Endothelial cell (in vitro differentiated cells): ENCODE results near the gene SERINC4. TPM values are rescaled to one million over a fixed set of nuclear protein-coding genes. Genes with fewer than 3 reads are reported as not detected.

Source experiments
- DNase-seq: peaks from one replicate; pipeline ENCODE4 v3.0.0; 2021; ENCODE audit warnings: low spot score
- H3K27ac Mint-ChIP-seq: one replicate; pipeline ENCODE4 v1.8.0; 2021; ENCODE audit warnings: mixed read lengths, inconsistent platforms; ENCODE audit not compliant: unreplicated experiment
- H3K27me3 Mint-ChIP-seq: one replicate; pipeline ENCODE4 v1.8.0; 2021; ENCODE audit warnings: mild to moderate bottlenecking, moderate library complexity, mixed read lengths, inconsistent platforms; ENCODE audit not compliant: unreplicated experiment
- H3K36me3 Mint-ChIP-seq: one replicate; pipeline ENCODE4 v1.8.0; 2021; ENCODE audit warnings: mild to moderate bottlenecking, low read depth, mixed read lengths, inconsistent platforms; ENCODE audit not compliant: unreplicated experiment
- H3K4me1 Mint-ChIP-seq: one replicate; pipeline ENCODE4 v1.8.0; 2021; ENCODE audit warnings: mild to moderate bottlenecking, mixed read lengths, inconsistent platforms; ENCODE audit not compliant: unreplicated experiment
- H3K4me3 Mint-ChIP-seq: one replicate; pipeline ENCODE4 v1.8.0; 2021; ENCODE audit warnings: mild to moderate bottlenecking, mixed read lengths, inconsistent platforms; ENCODE audit not compliant: unreplicated experiment
- H3K9me3 Mint-ChIP-seq: one replicate; pipeline ENCODE4 v1.8.0; 2021; ENCODE audit warnings: mixed read lengths, inconsistent platforms; ENCODE audit not compliant: unreplicated experiment
- total RNA-seq: library from RNA; stranded (reverse); fragmentation: NEBNext Ultra II Directional; extraction: Animal tissue kit (Norgen Biotek cat#: 25700); gene quantifications from one replicate; pipeline ENCODE4 v1.2.1, GENCODE V29; 2021; ENCODE audit not compliant: unreplicated experiment
- TF ChIP-seq, protein P1 (sequence below): fragments of 200-600 bp; sonication (generic); IDR thresholded peaks from one replicate; pipeline ENCODE4 v1.5.0; 2021; ENCODE audit warnings: antibody characterized with exemption; ENCODE audit not compliant: unreplicated experiment

Gene SERINC4
- total RNA-seq, 1 donor from 2014 or later, result not detected

DNA sequence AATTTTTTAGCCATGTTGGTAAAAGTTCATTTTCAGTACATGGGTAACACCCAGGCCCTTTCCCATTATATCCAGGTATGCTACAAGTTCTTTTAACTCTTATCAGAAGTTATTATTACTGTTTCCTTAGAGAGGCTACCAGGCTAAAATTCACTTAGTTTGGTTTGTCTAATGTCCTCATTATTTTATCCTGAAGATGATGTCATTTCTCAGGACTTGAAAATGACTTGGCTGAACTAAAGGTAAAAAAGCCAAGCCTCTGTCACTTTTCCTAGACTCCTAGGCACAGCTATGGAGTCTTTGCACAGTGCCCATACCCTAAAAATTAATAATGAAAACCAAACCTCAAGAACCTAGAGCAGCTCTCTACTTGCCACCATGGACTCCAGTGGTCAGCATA lies 27.4 kb downstream of the SERINC4 start:
- Mint-ChIP-seq H3K9me3 (no peaks in the 10 kb centered on the region), H3K4me1 (peaks cover 4% of the 10 kb centered on the region), H3K4me3 (no peak overlapping the region), H3K27ac (no peak overlapping the region), H3K36me3 (peaks cover 42% of the 10 kb centered on the region), H3K27me3 (peaks cover 5% of the 10 kb centered on the region)
- TF ChIP-seq, protein P1, sequence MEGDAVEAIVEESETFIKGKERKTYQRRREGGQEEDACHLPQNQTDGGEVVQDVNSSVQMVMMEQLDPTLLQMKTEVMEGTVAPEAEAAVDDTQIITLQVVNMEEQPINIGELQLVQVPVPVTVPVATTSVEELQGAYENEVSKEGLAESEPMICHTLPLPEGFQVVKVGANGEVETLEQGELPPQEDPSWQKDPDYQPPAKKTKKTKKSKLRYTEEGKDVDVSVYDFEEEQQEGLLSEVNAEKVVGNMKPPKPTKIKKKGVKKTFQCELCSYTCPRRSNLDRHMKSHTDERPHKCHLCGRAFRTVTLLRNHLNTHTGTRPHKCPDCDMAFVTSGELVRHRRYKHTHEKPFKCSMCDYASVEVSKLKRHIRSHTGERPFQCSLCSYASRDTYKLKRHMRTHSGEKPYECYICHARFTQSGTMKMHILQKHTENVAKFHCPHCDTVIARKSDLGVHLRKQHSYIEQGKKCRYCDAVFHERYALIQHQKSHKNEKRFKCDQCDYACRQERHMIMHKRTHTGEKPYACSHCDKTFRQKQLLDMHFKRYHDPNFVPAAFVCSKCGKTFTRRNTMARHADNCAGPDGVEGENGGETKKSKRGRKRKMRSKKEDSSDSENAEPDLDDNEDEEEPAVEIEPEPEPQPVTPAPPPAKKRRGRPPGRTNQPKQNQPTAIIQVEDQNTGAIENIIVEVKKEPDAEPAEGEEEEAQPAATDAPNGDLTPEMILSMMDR, result no peak
- DNase-seq, result no peak

DNA sequence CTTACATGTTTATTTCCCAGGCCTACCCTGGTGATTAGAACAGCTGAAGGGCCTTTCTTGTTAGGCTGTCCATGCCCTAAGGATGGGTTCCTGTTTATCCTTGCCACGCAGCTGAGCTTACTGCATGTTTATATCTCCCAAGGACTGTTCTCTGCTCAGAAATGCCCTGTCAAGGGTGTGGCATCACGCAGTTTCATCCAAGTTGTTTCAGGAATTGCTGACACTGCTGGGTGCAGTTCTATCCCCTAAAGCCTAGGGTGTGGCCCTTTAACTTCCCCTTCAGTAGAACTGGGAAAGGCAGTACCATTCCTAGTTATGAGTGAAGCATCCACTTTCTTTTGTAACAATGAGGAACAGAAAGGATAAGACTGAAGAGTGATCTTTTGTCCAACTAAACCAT lies 28.2 kb downstream of the SERINC4 start:
- H3K36me3 Mint-ChIP-seq, result peaks cover 42% of the 10 kb centered on the region
- H3K4me3 Mint-ChIP-seq, result no peak overlapping the region
- peaks cover 5% of the 10 kb centered on the region for H3K27me3 Mint-ChIP-seq
- no peak overlapping the region for H3K27ac Mint-ChIP-seq
- H3K9me3 Mint-ChIP-seq, result no peaks in the 10 kb centered on the region
- TF ChIP-seq, protein P1, result no peak
- no peak for DNase-seq
- H3K4me1 Mint-ChIP-seq, result peaks cover 4% of the 10 kb centered on the region

DNA sequence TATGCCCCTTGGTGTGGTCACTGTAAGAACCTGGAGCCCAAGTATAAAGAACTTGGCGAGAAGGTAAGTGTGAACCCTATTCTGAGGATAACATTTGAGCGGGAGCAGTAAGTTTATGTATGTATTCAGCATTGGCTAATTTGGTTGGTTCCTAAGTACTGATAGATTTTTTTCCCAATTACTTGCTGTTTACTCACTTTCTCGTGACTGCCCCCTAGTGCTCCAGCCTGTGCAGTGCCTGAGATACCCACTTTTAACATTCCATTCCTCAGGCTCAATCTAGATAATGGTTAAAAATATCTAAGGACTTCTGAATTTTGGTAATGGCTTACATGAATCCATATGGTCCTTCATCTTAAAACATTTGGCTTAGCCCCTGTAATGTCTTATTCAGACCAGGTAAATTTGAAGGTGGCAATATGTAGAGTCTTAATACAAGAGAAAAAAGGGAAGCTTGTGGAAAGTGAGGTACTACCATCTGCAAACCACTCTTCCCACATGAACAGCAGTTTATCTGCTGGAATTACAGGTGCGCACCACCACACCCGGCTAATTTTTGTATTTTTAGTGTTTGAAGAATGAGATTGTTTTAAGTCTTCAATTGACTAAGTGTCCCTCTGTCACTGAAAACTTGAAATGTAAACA lies 30.3 kb downstream of the SERINC4 start:
- no peak overlapping the region for H3K27ac Mint-ChIP-seq
- H3K4me1 Mint-ChIP-seq, result no peaks in the 10 kb centered on the region
- H3K9me3 Mint-ChIP-seq, result no peaks in the 10 kb centered on the region
- peak; percentile 72 for DNase-seq
- H3K36me3 Mint-ChIP-seq, result peaks cover 52% of the 10 kb centered on the region
- TF ChIP-seq, protein P1, result peak; percentile 67
- no peak overlapping the region for H3K4me3 Mint-ChIP-seq
- no peaks in the 10 kb centered on the region for H3K27me3 Mint-ChIP-seq

DNA sequence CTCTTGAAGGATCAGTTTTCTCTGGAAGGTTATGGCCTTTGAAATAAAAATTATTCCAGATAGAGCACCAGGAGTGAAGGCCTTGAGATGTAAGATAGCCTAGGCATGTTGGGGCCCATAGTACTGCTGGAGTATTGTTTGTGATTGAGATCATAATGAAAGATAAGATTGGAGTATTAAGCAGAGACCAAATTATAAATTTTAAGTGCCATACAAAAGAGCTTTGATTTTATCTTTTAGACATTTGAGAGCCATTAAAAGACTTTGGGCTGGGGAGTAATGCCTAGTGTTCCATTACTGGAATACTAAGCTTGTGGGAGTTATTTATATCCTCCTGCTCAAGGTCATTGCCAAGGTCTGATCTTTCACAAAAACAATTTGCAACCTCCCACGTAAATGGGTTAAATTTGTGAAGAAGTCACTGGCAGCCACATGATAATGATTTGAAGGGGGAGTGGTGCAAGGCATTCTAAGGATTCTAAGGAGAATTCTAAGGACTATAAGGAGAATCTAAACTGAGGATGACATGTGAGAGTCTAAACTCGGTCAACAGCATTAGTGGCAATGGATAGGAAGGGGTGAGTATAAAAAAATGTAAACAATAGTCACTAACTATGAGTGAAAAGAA lies 36.1 kb downstream of the SERINC4 start:
- DNase-seq, result no peak
- Mint-ChIP-seq H3K9me3 (no peaks in the 10 kb centered on the region), H3K27ac (no peak overlapping the region), H3K4me1 (no peaks in the 10 kb centered on the region), H3K4me3 (peak overlapping the region; percentile 4), H3K27me3 (no peaks in the 10 kb centered on the region), H3K36me3 (peaks cover 26% of the 10 kb centered on the region)
- TF ChIP-seq, protein P1, result no peak

DNA sequence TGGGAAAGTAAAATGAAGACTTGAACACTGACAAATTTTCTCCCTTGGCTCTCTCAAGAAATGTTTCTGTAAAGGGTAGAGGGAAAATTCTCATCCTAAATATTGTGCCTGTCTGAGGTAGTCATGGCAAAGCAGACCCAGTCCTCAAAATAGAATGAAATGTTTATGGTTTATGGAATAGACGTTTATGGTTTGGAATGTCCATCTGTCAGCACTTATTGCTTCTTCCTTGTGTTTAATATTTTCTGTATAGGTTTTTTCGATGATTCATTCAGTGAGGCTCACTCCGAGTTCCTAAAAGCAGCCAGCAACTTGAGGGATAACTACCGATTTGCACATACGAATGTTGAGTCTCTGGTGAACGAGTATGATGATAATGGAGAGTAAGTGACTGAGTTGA lies 37.2 kb downstream of the SERINC4 start:
- Mint-ChIP-seq H3K27me3 (no peaks in the 10 kb centered on the region), H3K36me3 (peaks cover 23% of the 10 kb centered on the region), H3K4me1 (no peaks in the 10 kb centered on the region), H3K4me3 (no peak overlapping the region), H3K27ac (no peak overlapping the region), H3K9me3 (no peaks in the 10 kb centered on the region)
- TF ChIP-seq, protein P1, result no peak
- DNase-seq, result no peak
